ENCODE results near the gene GSTA1. TPM values are rescaled to one million over a fixed set of nuclear protein-coding genes. Genes with fewer than 3 reads are reported as not detected.
"Not testable (repeated sequence)": the region's sequence is repeated elsewhere in the genome, so short reads cannot be mapped to it uniquely, and the experiment has no call there.

Gene GSTA1
- total RNA-seq = not detected
- under 1 TPM in 2 of 3 donors, not detected in 1; 0.10 to 0.12 TPM for polyA plus RNA-seq
- long read RNA-seq, donor 1, partial matches to known transcripts = 0 of 1 reads
- long read RNA-seq, donor 1, other reads (novel, unspliced or antisense) = 0 of 1 reads
- long read RNA-seq, donor 2, partial matches to known transcripts = 0 of 3 reads
- long read RNA-seq, donor 2, other reads (novel, unspliced or antisense) = 0 of 3 reads

DNA sequence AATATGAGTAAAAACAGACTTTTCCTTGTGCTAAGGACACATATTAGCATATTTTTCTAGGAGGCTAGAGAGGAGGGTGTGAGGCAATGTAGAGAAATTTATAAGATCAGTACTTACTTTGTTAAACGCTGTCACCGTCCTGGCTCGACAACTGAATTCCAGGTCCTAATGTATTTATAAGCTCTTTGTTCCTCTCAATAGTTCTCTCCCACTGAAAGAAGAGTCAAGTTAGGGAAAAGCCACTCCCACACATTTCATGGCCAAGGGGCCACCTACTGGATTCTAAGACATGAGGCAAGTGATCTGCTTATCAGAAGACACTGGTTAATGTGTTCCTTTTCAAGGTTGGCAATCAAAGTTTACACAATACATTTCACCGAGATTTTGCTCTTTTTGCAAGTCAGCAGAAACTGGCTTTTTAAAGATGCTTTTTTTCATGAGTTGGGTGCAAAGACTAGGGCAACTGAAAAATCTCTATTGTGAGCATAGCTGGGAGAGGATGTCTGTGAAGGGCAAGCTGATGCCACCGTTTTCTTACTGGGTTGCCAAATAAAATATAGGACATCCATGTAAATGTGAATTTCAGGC, at the start of gene GSTA1:
Gene GSTA1, minus strand, starts transcription at position 149 of the 588 bp plus-strand sequence. CDS start 4,549 bp downstream, outside the sequence.
- H3K27ac ChIP-seq; H3K9me3 ChIP-seq; H3K36me3 ChIP-seq; DNase-seq; H3K4me3 ChIP-seq; H3K4me1 ChIP-seq; H3K27me3 ChIP-seq (replicated peaks in 1 of 7); intact Hi-C loops (cut with DNase I; ENCODE audit: low total_unique reads): not testable (repeated sequence)
- WGBS, 5 donors = 64 to 79% (median 72%) methylated on average over 5 of the region's 5 CpGs

DNA sequence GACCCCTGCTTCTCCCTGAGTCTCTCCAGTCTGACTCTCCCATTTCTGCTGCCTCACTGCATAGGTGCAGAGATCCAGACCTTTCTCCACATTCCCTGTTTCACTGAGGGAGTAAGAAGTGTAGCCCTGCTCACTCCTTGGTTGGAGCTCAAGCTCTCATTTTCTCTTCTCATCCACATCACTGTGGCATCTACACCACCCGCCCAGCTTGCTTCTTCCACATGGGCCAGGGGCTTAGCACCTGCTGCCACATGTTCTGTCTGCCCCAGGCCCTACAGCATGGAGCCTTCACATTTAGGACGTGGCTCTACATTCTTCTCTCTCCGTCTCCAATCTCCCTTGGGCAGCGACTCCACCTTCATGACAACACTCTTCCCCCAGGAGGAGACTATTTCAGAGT, 45.5 kb upstream of the GSTA1 start:
- Histone ChIP-seq H3K9me3 (peaks cover 0 to 9% (median 2%) of the 10 kb centered on the region in 8 donors), H3K27me3 (replicated peaks in 1 of 7) (no peaks in the 10 kb centered on the region), H3K4me1 (no peaks in the 10 kb centered on the region), H3K36me3 (no peaks in the 10 kb centered on the region), H3K4me3 (no peak overlapping the region), H3K27ac (no peak overlapping the region)
- TF ChIP-seq, protein P1, sequence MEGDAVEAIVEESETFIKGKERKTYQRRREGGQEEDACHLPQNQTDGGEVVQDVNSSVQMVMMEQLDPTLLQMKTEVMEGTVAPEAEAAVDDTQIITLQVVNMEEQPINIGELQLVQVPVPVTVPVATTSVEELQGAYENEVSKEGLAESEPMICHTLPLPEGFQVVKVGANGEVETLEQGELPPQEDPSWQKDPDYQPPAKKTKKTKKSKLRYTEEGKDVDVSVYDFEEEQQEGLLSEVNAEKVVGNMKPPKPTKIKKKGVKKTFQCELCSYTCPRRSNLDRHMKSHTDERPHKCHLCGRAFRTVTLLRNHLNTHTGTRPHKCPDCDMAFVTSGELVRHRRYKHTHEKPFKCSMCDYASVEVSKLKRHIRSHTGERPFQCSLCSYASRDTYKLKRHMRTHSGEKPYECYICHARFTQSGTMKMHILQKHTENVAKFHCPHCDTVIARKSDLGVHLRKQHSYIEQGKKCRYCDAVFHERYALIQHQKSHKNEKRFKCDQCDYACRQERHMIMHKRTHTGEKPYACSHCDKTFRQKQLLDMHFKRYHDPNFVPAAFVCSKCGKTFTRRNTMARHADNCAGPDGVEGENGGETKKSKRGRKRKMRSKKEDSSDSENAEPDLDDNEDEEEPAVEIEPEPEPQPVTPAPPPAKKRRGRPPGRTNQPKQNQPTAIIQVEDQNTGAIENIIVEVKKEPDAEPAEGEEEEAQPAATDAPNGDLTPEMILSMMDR (IDR thresholded peaks at IDR 0.05 in 8 of 11, conservative IDR thresholded peaks at IDR 0.05 in 3 of 11) = no peak
- TF ChIP-seq POLR2AphosphoS5 (IDR thresholded peaks at IDR 0.05) (no peak), POLR2A (IDR thresholded peaks at IDR 0.05) (no peak)
- 76 to 95% (median 85%) methylated on average over 4 of the region's 4 CpGs for WGBS, 5 donors
- no peak for DNase-seq
- intact Hi-C loops (cut with DNase I; ENCODE audit: low total_unique reads) = no loop called here

DNA sequence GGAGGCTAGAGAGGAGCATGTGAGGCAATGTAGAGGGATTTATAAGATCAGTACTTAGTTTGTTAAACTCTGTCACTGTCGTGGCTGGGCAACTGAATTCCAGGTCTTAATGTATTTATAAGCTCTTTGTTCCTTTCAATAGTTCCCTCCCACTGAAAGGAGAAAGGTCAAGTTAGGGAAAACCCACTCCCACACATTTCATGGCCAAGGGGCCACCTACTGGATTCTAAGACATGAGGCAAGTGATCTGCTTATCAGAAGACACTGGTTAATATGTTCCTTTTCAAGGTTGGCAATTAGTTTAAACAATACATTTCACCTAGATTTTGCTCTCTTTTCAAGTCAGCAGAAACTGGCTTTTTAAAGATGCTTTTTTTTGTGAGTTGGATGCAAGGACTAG, 42.4 kb upstream of the GSTA1 start:
- TF ChIP-seq, protein P1 (IDR thresholded peaks at IDR 0.05 in 8 of 11, conservative IDR thresholded peaks at IDR 0.05 in 3 of 11) = no peak
- no peak for TF ChIP-seq POLR2A (IDR thresholded peaks at IDR 0.05)
- no peak for TF ChIP-seq POLR2AphosphoS5 (IDR thresholded peaks at IDR 0.05)
- Histone ChIP-seq H3K9me3 (peaks cover 0 to 9% (median 2%) of the 10 kb centered on the region in 8 donors), H3K27me3 (replicated peaks in 1 of 7) (no peaks in the 10 kb centered on the region), H3K36me3 (no peaks in the 10 kb centered on the region), H3K4me1 (no peaks in the 10 kb centered on the region), H3K27ac (no peak overlapping the region), H3K4me3 (no peak overlapping the region)
- intact Hi-C loops (cut with DNase I; ENCODE audit: low total_unique reads) = no loop called here
- DNase-seq = no peak
- 49 to 73% (median 59%) methylated on average over 1 of the region's 1 CpG for WGBS, 5 donors

DNA sequence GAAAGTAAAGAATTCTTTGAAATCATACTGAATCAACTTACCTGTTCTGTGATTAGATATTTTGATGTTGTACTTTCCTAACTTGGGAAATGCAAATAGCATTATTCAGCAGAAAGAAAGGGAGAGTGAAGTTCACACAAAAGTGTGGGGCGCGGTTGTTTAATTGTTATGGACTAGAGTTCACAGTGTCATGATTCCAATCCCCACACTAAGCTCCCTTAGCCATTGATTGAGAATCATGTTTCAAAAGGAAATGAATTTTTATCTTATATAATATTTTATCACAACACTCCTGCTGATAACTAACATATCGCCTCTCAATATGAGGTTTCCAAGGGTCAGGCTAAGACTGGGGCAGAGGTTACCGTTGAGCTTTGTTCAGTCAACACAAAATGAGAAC, 40.0 kb upstream of the GSTA1 start:
- Histone ChIP-seq H3K4me1 (no peaks in the 10 kb centered on the region), H3K27me3 (replicated peaks in 1 of 7) (peaks cover 0 to 9% (median 0%) of the 10 kb centered on the region in 7 donors), H3K36me3 (no peaks in the 10 kb centered on the region), H3K9me3 (peaks cover 0 to 8% (median 2%) of the 10 kb centered on the region in 8 donors), H3K4me3 (no peak overlapping the region), H3K27ac (no peak overlapping the region)
- no peak for DNase-seq
- WGBS, 5 donors = 88 to 99% (median 91%) methylated on average over 4 of the region's 4 CpGs
- TF ChIP-seq, protein P1 (IDR thresholded peaks at IDR 0.05 in 8 of 11, conservative IDR thresholded peaks at IDR 0.05 in 3 of 11) = no peak
- TF ChIP-seq POLR2A (IDR thresholded peaks at IDR 0.05) (no peak), POLR2AphosphoS5 (IDR thresholded peaks at IDR 0.05) (no peak)
- intact Hi-C loops (cut with DNase I; ENCODE audit: low total_unique reads) = no loop called here

All from spleen (tissue), 13 donors.